WTC11 (cell line): ENCODE data around the gene ZXDB. TPM values are rescaled to one million over a fixed set of nuclear protein-coding genes. Genes with fewer than 3 reads are reported as not detected.
"Not testable (repeated sequence)": the region's sequence is repeated elsewhere in the genome, so short reads cannot be mapped to it uniquely, and the experiment has no call there.

Experiments used
- ATAC-seq: fragments of 200-7000 bp; cut with Tn5 transposase; 2 replicates; pipeline ENCODE4 v1.10.0; 2021; ENCODE audit warnings: mild to moderate bottlenecking, moderate library complexity
- CTCF ChIA-PET: fragments of 300-600 bp; sonication (Branson Sonifier 250); formaldehyde crosslinking; loops from one replicate; lab custom pipeline; 2021; ENCODE audit warnings: antibody characterized with exemption; lab: Charles Lee
- POLR2A ChIA-PET: fragments of 350-600 bp; sonication (Branson Sonifier 250); formaldehyde crosslinking; loops from one replicate; lab custom pipeline; 2021; ENCODE audit warnings: antibody characterized with exemption; lab: Charles Lee
- DNase-seq: peaks from one replicate; pipeline ENCODE4 v3.0.0; 2021; ENCODE audit warnings: low spot score
- H3K27ac Mint-ChIP-seq: 2 replicates; pipeline ENCODE4 v1.8.0; 2021; ENCODE audit warnings: mixed read lengths
- H3K27me3 Mint-ChIP-seq: 2 replicates; pipeline ENCODE4 v1.8.0; 2021; ENCODE audit warnings: low read depth, mild to moderate bottlenecking, moderate library complexity, mixed read lengths
- H3K36me3 Mint-ChIP-seq: 2 replicates; pipeline ENCODE4 v1.8.0; 2021; ENCODE audit warnings: mixed read lengths
- H3K4me1 Mint-ChIP-seq: 2 replicates; pipeline ENCODE4 v1.8.0; 2022; ENCODE audit warnings: mixed read lengths
- H3K4me3 Mint-ChIP-seq: 2 replicates; pipeline ENCODE4 v1.8.0; 2021; ENCODE audit warnings: mild to moderate bottlenecking, moderate library complexity, mixed read lengths
- H3K9me3 Mint-ChIP-seq: 2 replicates; pipeline ENCODE4 v1.8.0; 2021; ENCODE audit warnings: mixed read lengths
- CREB1 ChIP-seq: sonication (generic); formaldehyde crosslinking; IDR thresholded peaks from 2 replicates; pipeline ENCODE4 v1.8.0; 2023; ENCODE audit warnings: mild to moderate bottlenecking, missing genetic modification reagents
- CREM ChIP-seq: sonication (generic); formaldehyde crosslinking; IDR thresholded peaks from 2 replicates; pipeline ENCODE4 v1.8.1; 2022; ENCODE audit warnings: mild to moderate bottlenecking, missing genetic modification reagents, moderate library complexity
- FOXK1 ChIP-seq: sonication (generic); formaldehyde crosslinking; IDR thresholded peaks from 2 replicates; pipeline ENCODE4 v1.8.0; 2022; ENCODE audit warnings: mild to moderate bottlenecking, moderate library complexity, missing genetic modification reagents
- HMGA2 ChIP-seq: fragments of 250-450 bp; sonication (Bioruptor Pico); IDR thresholded peaks from 2 replicates; pipeline ENCODE4 v1.4.0; 2021; ENCODE audit warnings: mild to moderate bottlenecking, moderate library complexity
- MAX ChIP-seq: sonication (generic); formaldehyde crosslinking; IDR thresholded peaks from 2 replicates; pipeline ENCODE4 v1.8.0; 2022; ENCODE audit warnings: mild to moderate bottlenecking, missing genetic modification reagents
- NR3C1 ChIP-seq: sonication (generic); formaldehyde crosslinking; conservative IDR thresholded peaks from 2 replicates; pipeline ENCODE4 v1.8.1; 2023; ENCODE audit warnings: low read depth, mild to moderate bottlenecking, missing genetic modification reagents
- STAT6 ChIP-seq: sonication (generic); formaldehyde crosslinking; conservative IDR thresholded peaks from 2 replicates; pipeline ENCODE4 v1.8.1; 2023; ENCODE audit warnings: mild to moderate bottlenecking, low read depth, missing genetic modification reagents, moderate library complexity
- ZNF263 ChIP-seq: sonication (generic); formaldehyde crosslinking; IDR thresholded peaks from 2 replicates; pipeline ENCODE4 v1.8.1; 2022; ENCODE audit warnings: low read depth, mild to moderate bottlenecking, moderate library complexity, missing genetic modification reagents
- ZNF396 ChIP-seq: fragments of 250-450 bp; sonication (Bioruptor Pico); IDR thresholded peaks from 2 replicates; pipeline ENCODE4 v1.8.0; 2021; ENCODE audit warnings: mild to moderate bottlenecking, moderate library complexity, borderline replicate concordance
- total RNA-seq: library from RNA; stranded (reverse); gene quantifications from 3 replicates; pipeline ENCODE4 v1.2.3, GENCODE V29; 2021
- TF ChIP-seq, protein P1 (sequence below): sonication (generic); formaldehyde crosslinking; conservative IDR thresholded peaks from 2 replicates; pipeline ENCODE4 v1.8.1; 2022; ENCODE audit warnings: mild to moderate bottlenecking, missing genetic modification reagents
- TF ChIP-seq, protein P2 (sequence below): sonication (generic); formaldehyde crosslinking; IDR thresholded peaks from 2 replicates; pipeline ENCODE4 v1.8.0; 2023; ENCODE audit warnings: mild to moderate bottlenecking, missing genetic modification reagents
- TF ChIP-seq, protein P3 (sequence below): sonication (generic); formaldehyde crosslinking; IDR thresholded peaks from 2 replicates; pipeline ENCODE4 v1.8.1; 2023; ENCODE audit warnings: mild to moderate bottlenecking, moderate library complexity, missing genetic modification reagents

Gene ZXDB
- total RNA-seq, 1 experiment from 2014 or later: 7.8 TPM

DNA sequence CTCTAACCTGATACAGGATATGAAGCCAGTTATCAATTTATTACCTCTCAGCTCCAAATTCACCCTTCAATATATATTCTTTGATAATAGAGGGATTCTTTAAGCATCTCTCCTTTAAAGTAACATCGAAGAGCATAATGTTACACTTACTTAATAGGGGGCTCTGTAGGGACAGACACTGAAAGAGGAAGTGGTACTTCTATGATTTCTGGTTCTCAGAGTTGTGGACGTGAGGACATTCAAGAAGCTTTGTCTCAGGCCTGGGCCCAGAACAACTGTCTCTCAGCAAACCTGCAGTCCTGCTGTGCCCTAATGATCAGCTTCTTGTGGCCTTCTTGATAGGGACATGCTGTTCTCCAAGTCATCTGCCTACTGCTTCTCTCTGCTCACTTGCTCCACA, 4.2 kb upstream of the ZXDB start:
- POLR2A ChIA-PET: no interaction called here
- TF ChIP-seq HMGA2 (CRISPR knock-in tag) (no peak), STAT6 (no peak), CREM (CRISPR knock-in tag) (no peak), ZNF263 (no peak), CREB1 (CRISPR knock-in tag) (no peak), ZNF396 (CRISPR knock-in tag) (no peak), NR3C1 (CRISPR knock-in tag) (no peak), FOXK1 (CRISPR knock-in tag) (no peak)
- TF ChIP-seq, protein P1, sequence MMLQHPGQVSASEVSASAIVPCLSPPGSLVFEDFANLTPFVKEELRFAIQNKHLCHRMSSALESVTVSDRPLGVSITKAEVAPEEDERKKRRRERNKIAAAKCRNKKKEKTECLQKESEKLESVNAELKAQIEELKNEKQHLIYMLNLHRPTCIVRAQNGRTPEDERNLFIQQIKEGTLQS (CRISPR knock-in tag): no peak
- TF ChIP-seq, protein P2, sequence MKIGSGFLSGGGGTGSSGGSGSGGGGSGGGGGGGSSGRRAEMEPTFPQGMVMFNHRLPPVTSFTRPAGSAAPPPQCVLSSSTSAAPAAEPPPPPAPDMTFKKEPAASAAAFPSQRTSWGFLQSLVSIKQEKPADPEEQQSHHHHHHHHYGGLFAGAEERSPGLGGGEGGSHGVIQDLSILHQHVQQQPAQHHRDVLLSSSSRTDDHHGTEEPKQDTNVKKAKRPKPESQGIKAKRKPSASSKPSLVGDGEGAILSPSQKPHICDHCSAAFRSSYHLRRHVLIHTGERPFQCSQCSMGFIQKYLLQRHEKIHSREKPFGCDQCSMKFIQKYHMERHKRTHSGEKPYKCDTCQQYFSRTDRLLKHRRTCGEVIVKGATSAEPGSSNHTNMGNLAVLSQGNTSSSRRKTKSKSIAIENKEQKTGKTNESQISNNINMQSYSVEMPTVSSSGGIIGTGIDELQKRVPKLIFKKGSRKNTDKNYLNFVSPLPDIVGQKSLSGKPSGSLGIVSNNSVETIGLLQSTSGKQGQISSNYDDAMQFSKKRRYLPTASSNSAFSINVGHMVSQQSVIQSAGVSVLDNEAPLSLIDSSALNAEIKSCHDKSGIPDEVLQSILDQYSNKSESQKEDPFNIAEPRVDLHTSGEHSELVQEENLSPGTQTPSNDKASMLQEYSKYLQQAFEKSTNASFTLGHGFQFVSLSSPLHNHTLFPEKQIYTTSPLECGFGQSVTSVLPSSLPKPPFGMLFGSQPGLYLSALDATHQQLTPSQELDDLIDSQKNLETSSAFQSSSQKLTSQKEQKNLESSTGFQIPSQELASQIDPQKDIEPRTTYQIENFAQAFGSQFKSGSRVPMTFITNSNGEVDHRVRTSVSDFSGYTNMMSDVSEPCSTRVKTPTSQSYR: no peak
- TF ChIP-seq, all 79 proteins: peak for 0
- H3K4me3 Mint-ChIP-seq: no peak overlapping the region
- no peak for ATAC-seq
- H3K36me3 Mint-ChIP-seq: no peaks in the 10 kb centered on the region
- H3K27me3 Mint-ChIP-seq: no peaks in the 10 kb centered on the region
- peaks cover 9% of the 10 kb centered on the region for H3K4me1 Mint-ChIP-seq
- no peak for DNase-seq
- H3K27ac Mint-ChIP-seq: no peak overlapping the region
- CTCF ChIA-PET: interaction anchor here (0.6 kb wide), 1 partner anchor 91 kb away, joined by 3 read pairs; no protein-coding TSS in a partner anchor
- H3K9me3 Mint-ChIP-seq: no peaks in the 10 kb centered on the region

GRCh38 chrX:57592160-57592893, 516 bp downstream of the ZXDB start:
- peak overlapping the region; percentile 64 for H3K4me3 Mint-ChIP-seq
- H3K36me3 Mint-ChIP-seq, H3K27ac Mint-ChIP-seq, H3K27me3 Mint-ChIP-seq: not testable (repeated sequence)
- peaks cover 37% of the 10 kb centered on the region for H3K4me1 Mint-ChIP-seq
- TF ChIP-seq, protein P3, sequence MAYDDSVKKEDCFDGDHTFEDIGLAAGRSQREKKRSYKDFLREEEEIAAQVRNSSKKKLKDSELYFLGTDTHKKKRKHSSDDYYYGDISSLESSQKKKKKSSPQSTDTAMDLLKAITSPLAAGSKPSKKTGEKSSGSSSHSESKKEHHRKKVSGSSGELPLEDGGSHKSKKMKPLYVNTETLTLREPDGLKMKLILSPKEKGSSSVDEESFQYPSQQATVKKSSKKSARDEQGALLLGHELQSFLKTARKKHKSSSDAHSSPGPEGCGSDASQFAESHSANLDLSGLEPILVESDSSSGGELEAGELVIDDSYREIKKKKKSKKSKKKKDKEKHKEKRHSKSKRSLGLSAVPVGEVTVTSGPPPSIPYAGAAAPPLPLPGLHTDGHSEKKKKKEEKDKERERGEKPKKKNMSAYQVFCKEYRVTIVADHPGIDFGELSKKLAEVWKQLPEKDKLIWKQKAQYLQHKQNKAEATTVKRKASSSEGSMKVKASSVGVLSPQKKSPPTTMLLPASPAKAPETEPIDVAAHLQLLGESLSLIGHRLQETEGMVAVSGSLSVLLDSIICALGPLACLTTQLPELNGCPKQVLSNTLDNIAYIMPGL (CRISPR knock-in tag): peak; percentile 58; the same call in 1 of the 2 replicates
- TF ChIP-seq MAX (CRISPR knock-in tag): 0 out of 2 replicates have a peak, but pooled peaks have one; percentile 14
- TF ChIP-seq, all 79 proteins: peak for 2; not testable (repeated sequence) for 77
- ATAC-seq (peak; percentile 82), DNase-seq (peak; percentile 23)
- POLR2A ChIA-PET, H3K9me3 Mint-ChIP-seq: not testable (repeated sequence)
- CTCF ChIA-PET: interaction anchor here (0.9 kb wide), 1 partner anchor 209 kb away, joined by 3 read pairs; no protein-coding TSS in a partner anchor

DNA sequence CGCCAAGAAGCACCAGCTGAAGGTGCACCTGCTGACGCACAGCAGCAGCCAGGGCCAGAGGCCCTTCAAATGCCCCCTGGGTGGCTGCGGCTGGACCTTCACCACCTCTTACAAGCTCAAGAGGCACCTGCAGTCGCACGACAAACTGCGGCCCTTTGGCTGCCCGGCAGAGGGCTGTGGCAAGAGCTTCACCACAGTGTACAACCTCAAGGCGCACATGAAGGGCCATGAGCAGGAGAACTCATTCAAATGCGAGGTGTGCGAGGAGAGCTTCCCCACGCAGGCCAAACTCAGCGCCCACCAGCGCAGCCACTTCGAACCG, 1.0 kb downstream of the ZXDB start:
- not testable (repeated sequence) for H3K36me3 Mint-ChIP-seq, H3K27me3 Mint-ChIP-seq
- peaks cover 42% of the 10 kb centered on the region for H3K4me1 Mint-ChIP-seq
- ATAC-seq (peak; percentile 77), DNase-seq (peak; percentile 42)
- peak; percentile 7; the same call in 1 of the 2 replicates for TF ChIP-seq MAX (CRISPR knock-in tag)
- TF ChIP-seq, all 79 proteins: peak for 1; not testable (repeated sequence) for 78
- H3K27ac Mint-ChIP-seq, H3K9me3 Mint-ChIP-seq, POLR2A ChIA-PET: not testable (repeated sequence)
- H3K4me3 Mint-ChIP-seq: peak overlapping the region; percentile 64
- CTCF ChIA-PET: interaction anchor here (0.9 kb wide), 1 partner anchor 209 kb away, joined by 3 read pairs; no protein-coding TSS in a partner anchor
